NB4 (cell line): ENCODE results near the gene CFL1.

Experiments used
- DNase-seq: peaks from one replicate; pipeline ENCODE4 v3.0.0; 2010; ENCODE audit warnings: low read depth
- H3K4me3 ChIP-seq: one replicate; pipeline ENCODE4 v1.5.1; 2011; ENCODE audit warnings: mild to moderate bottlenecking, low read depth, low read length, moderate library complexity
- MAX ChIP-seq: IDR thresholded peaks from 2 replicates; pipeline ENCODE4 v1.6.1; 2011; ENCODE audit warnings: low read depth, low read length
- MYC ChIP-seq: IDR thresholded peaks from 2 replicates; pipeline ENCODE4 v1.6.1; 2011; ENCODE audit warnings: low read depth, low read length
- POLR2A ChIP-seq: IDR thresholded peaks from 2 replicates; pipeline ENCODE4 v1.6.1; 2011; ENCODE audit warnings: mild to moderate bottlenecking; ENCODE audit not compliant: insufficient read length; ENCODE audit errors: extremely low read depth
- TF ChIP-seq, protein P1 (sequence below): IDR thresholded peaks from one replicate; pipeline ENCODE4 v1.5.1; 2012; ENCODE audit warnings: low read depth, low read length

Gene CFL1

GRCh38 chr11:65854852-65855837 lies 2.8 kb downstream of the CFL1 start:
- TF ChIP-seq MYC (no peak), MAX (no peak), POLR2A (no peak)
- TF ChIP-seq, protein P1, sequence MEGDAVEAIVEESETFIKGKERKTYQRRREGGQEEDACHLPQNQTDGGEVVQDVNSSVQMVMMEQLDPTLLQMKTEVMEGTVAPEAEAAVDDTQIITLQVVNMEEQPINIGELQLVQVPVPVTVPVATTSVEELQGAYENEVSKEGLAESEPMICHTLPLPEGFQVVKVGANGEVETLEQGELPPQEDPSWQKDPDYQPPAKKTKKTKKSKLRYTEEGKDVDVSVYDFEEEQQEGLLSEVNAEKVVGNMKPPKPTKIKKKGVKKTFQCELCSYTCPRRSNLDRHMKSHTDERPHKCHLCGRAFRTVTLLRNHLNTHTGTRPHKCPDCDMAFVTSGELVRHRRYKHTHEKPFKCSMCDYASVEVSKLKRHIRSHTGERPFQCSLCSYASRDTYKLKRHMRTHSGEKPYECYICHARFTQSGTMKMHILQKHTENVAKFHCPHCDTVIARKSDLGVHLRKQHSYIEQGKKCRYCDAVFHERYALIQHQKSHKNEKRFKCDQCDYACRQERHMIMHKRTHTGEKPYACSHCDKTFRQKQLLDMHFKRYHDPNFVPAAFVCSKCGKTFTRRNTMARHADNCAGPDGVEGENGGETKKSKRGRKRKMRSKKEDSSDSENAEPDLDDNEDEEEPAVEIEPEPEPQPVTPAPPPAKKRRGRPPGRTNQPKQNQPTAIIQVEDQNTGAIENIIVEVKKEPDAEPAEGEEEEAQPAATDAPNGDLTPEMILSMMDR = no peak
- DNase-seq = no peak
- H3K4me3 ChIP-seq = no peak overlapping the region

DNA sequence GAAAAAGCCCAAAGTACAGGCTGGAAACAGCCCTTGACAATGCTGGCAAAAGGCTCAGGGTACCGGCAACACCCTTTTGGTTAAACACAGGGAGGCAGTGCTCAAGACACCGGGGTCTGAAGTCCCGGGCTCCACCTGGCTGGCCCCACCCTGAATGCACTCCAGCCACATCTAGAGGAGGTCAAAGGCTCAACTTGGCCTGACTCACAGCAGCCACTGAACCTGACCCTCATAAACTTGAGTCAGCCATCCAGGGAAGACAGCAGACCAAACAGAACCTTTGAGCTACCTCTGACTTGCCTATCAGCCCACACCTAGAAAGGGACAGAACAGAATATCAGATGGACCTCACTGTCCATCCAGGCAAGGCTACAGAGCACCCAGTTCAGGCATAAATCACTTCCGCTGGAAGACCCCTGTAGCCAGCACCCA lies 3.8 kb downstream of the CFL1 start:
- DNase-seq = no peak
- no peak overlapping the region for H3K4me3 ChIP-seq
- TF ChIP-seq, protein P1 = no peak
- TF ChIP-seq POLR2A = no peak
- no peak for TF ChIP-seq MAX
- TF ChIP-seq MYC = no peak

GRCh38 chr11:65853246-65853979 lies 4.6 kb downstream of the CFL1 start:
- peak; percentile 45 for DNase-seq
- H3K4me3 ChIP-seq = no peak overlapping the region
- TF ChIP-seq, protein P1 = peak; percentile 28
- TF ChIP-seq POLR2A = no peak
- TF ChIP-seq MAX = no peak
- TF ChIP-seq MYC = no peak

DNA sequence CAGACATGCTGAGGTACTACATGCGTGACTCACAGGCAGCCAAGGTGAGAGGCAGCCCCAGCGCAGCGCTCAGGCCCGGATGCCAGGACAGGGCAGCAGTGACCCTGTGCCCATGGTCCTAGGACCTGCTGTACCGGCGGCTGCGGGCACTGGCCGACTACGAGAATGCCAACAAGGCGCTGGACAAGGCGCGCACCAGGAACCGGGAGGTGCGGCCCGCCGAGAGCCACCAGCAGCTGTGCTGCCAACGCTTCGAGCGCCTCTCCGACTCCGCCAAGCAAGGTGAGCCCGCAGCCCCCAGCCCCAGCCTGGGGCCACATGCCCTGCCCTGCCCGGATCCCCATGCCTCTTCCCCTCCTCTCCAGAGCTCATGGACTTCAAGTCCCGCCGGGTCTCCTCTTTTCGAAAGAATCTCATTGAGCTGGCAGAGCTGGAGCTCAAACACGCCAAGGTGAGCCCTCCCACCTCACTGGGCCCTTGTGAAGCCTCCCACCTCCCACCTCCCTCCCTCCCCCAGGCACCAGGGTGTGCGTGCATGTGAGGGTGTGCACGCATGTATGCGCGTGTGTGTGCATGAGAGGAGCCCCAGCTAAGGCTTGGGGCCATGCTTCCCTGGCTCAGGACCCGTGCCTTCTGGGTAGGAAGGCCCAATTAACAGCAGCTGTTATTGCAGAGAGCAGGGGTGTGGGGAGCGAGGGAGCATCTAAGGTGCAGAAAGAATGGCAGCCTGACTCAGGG lies 5.3 kb downstream of the CFL1 start:
- no peak for DNase-seq
- no peak for TF ChIP-seq POLR2A
- no peak for TF ChIP-seq MAX
- TF ChIP-seq MYC = no peak
- TF ChIP-seq, protein P1 = no peak
- H3K4me3 ChIP-seq = no peak overlapping the region

- DNase-seq = no peak
- TF ChIP-seq MAX = no peak
- TF ChIP-seq MYC = no peak
- TF ChIP-seq, protein P1 = no peak
- TF ChIP-seq POLR2A = no peak
Observed at GRCh38 chr11:65851811-65852507, 6.0 kb downstream of the CFL1 start.

More at GRCh38 chr11:65851811-65852507, 6.0 kb downstream of the CFL1 start:
- H3K4me3 ChIP-seq = no peak overlapping the region
